K562 (cell line): Measurements from ENCODE around the gene MBOAT1. TPM values are rescaled to one million over a fixed set of nuclear protein-coding genes. Genes with fewer than 3 reads are reported as not detected.

ENCODE experiments used
- ARHGAP35 ChIP-seq: fragments of 450-650 bp; IDR thresholded peaks from 2 replicates; pipeline ENCODE4 v1.6.1; 2018; ENCODE audit not compliant: partially characterized antibody
- ATF1 ChIP-seq, 2 experiments: fragments of 450-650 bp in 1 of 2; IDR thresholded peaks; 2 replicates each; pipeline ENCODE4 v1.6.1; 2016; ENCODE audit warnings: missing compliant biosample characterization in 1 of 2, missing genetic modification characterization in 1 of 2
- EHMT2 ChIP-seq: fragments of 450-650 bp; IDR thresholded peaks from 2 replicates; pipeline ENCODE4 v1.6.1; 2018; ENCODE audit warnings: antibody characterized with exemption
- ESRRB ChIP-seq: fragments of 250-450 bp; sonication (Bioruptor Pico); IDR thresholded peaks from 2 replicates; pipeline ENCODE4 v1.5.0; 2020; ENCODE audit warnings: mild to moderate bottlenecking, moderate library complexity, borderline replicate concordance
- HSF4 ChIP-seq: fragments of 250-450 bp; sonication (Bioruptor Pico); IDR thresholded peaks from 2 replicates; pipeline ENCODE4 v2.1.2; 2022; ENCODE audit warnings: mild to moderate bottlenecking, moderate library complexity, borderline replicate concordance
- ILF3 ChIP-seq: fragments of 450-650 bp; IDR thresholded peaks from 2 replicates; pipeline ENCODE4 v1.6.1; 2018; ENCODE audit warnings: antibody characterized with exemption, mild to moderate bottlenecking, moderate library complexity, borderline replicate concordance
- KLF16 ChIP-seq: IDR thresholded peaks from 2 replicates; pipeline ENCODE4 v1.6.1; 2016; ENCODE audit warnings: antibody characterized with exemption
- MTA3 ChIP-seq: fragments of 450-650 bp; formaldehyde crosslinking; IDR thresholded peaks from 2 replicates; pipeline ENCODE4 v1.6.1; 2017; ENCODE audit warnings: mild to moderate bottlenecking, borderline replicate concordance
- MYBL2 ChIP-seq, 2 experiments: fragments of 450-650 bp in 1 of 2; sonication (generic) in 1 of 2; formaldehyde crosslinking in 1 of 2; IDR thresholded peaks; 2 replicates each; pipeline versions ENCODE4 v1.6.1 to v1.8.1; 2017 to 2022; ENCODE audit warnings: borderline replicate concordance in 1 of 2, inconsistent platforms in 1 of 2, low read depth in 1 of 2, mild to moderate bottlenecking in 1 of 2, missing genetic modification reagents in 1 of 2, moderate library complexity in 1 of 2
- ZC3H4 ChIP-seq: sonication (generic); formaldehyde crosslinking; IDR thresholded peaks from 2 replicates; pipeline ENCODE4 v1.9.0; 2021; ENCODE audit warnings: missing genetic modification reagents, borderline replicate concordance
- ZNF311 ChIP-seq: fragments of 250-450 bp; sonication (Bioruptor Pico); IDR thresholded peaks from 2 replicates; pipeline ENCODE4 v1.4.0; 2020; ENCODE audit warnings: mild to moderate bottlenecking, moderate library complexity
- ZNF324 ChIP-seq: fragments of 250-450 bp; sonication (Bioruptor Pico); IDR thresholded peaks from 2 replicates; pipeline ENCODE4 v1.4.0; 2020; ENCODE audit warnings: mild to moderate bottlenecking
- polyA plus RNA-seq, 8 experiments: library from polyadenylated mRNA; depleted of rRNA in 4 of 8; stranded (reverse) in 5 of 8; unstranded in 3 of 8; fragments of >200 nt; fragmentation: Nextera tagmentation in 2 of 8; fragmentation: Illumina TruSeq in 1 of 8; extraction: Ambion mirVana in 2 of 8; extraction: Trizol in 1 of 8; gene quantifications; 2 replicates each; pipeline versions ENCODE4 v1.2.1 to v1.2.3, GENCODE V29; 2011 to 2014; ENCODE audit warnings: inconsistent platforms in 1 of 8, missing spikeins in 1 of 8
- total RNA-seq, 7 experiments: library from RNA; depleted of rRNA in 6 of 7; stranded (reverse); fragments of >200 nt in 6 of 7; fragmentation: Illumina TruSeq in 2 of 7; extraction: Trizol in 2 of 7; gene quantifications; 2 replicates each; pipeline versions ENCODE4 v1.2.1 to v1.2.3, GENCODE V29; 2011 to 2021; ENCODE audit warnings: low replicate concordance in 1 of 7
- TF ChIP-seq, protein P1 (sequence below): sonication (generic); formaldehyde crosslinking; IDR thresholded peaks from 2 replicates; pipeline ENCODE4 v1.8.0; 2023; ENCODE audit warnings: mild to moderate bottlenecking, missing genetic modification reagents
- TF ChIP-seq, protein P2 (sequence below): sonication (generic); formaldehyde crosslinking; IDR thresholded peaks from 2 replicates; pipeline ENCODE4 v1.8.0; 2022; ENCODE audit warnings: mild to moderate bottlenecking, missing genetic modification reagents, borderline replicate concordance
- TF ChIP-seq, protein P3 (sequence below): fragments of 250-450 bp; sonication (Bioruptor Pico); IDR thresholded peaks from 2 replicates; pipeline ENCODE4 v1.5.0; 2020; ENCODE audit warnings: mild to moderate bottlenecking, borderline replicate concordance
- TF ChIP-seq, protein P4 (sequence below): sonication (generic); formaldehyde crosslinking; IDR thresholded peaks from 2 replicates; pipeline ENCODE4 v1.8.1; 2022; ENCODE audit warnings: missing genetic modification reagents
- TF ChIP-seq, protein P5 (sequence below): fragments of 200-800 bp; sonication (Bioruptor generic); IDR thresholded peaks from 2 replicates; pipeline ENCODE4 v1.6.1; 2017; ENCODE audit warnings: missing genetic modification characterization, missing compliant biosample characterization

MBOAT1 gene
- total and polyA plus RNA-seq, 9 of the 15 experiments (the other 6 are each of a cell fraction or from before 2014, with no cell fraction given) = 0.13 to 16.5 (median 10.3) TPM

DNA sequence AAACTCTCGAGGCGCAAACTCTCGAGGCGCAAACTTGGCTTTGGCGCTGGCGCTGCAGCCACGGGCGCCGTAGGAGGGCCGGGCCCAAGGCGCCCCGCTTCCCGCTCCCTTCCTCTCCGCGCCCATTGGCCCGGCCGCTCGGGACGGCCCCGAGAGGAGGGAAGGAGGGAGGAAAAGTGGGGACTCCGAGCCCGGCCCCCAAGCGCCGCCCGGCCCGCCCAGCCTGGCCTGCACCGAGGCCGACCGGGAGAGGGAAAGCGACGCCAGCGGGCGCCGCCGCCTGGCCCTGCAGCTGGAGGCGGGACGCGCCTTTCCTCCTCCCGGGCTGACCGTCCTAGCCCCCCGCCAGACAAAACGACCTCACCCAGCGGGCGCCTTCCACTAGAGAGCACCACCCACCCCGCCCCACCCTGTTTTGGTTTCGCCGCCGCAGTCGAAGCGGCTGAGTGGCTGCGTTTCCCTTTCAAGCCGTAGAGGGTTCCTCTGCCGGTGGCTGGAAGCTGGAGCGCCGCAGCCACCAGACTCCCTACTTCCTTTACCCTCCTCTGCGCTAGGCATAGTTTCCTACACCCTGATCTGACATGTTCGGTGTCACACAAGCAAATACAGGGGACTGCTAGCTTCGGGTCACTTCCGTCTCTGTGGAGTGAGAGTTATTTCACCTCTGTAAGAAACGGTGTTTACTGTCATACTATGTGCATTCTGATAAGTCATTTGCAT, at the start of gene MBOAT1 (continued):
- TF ChIP-seq, protein P1, sequence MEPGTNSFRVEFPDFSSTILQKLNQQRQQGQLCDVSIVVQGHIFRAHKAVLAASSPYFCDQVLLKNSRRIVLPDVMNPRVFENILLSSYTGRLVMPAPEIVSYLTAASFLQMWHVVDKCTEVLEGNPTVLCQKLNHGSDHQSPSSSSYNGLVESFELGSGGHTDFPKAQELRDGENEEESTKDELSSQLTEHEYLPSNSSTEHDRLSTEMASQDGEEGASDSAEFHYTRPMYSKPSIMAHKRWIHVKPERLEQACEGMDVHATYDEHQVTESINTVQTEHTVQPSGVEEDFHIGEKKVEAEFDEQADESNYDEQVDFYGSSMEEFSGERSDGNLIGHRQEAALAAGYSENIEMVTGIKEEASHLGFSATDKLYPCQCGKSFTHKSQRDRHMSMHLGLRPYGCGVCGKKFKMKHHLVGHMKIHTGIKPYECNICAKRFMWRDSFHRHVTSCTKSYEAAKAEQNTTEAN = no peak; the same call in 1 of the 2 replicates
- TF ChIP-seq KLF16 (no peak), MYBL2 (IDR thresholded peaks at IDR 0.05; ENCODE audit: low read depth) (no peak), MYBL2 (CRISPR knock-in tag; IDR thresholded peaks at IDR 0.05; ENCODE audit: borderline replicate concordance) (no peak), ESRRB (CRISPR knock-in tag) (no peak), ARHGAP35 (no peak), MTA3 (0 out of 2 replicates have a peak, but pooled peaks have one; percentile 14), ILF3 (no peak), ZNF311 (no peak), EHMT2 (no peak), ZNF324 (CRISPR knock-in tag) (no peak), ATF1 (CRISPR knock-in tag; IDR thresholded peaks at IDR 0.05) (no peak), ATF1 (tag; IDR thresholded peaks at IDR 0.05) (0 out of 2 replicates have a peak, but pooled peaks have one; percentile 11), ZC3H4 (CRISPR knock-in tag) (no peak; the same call in 1 of the 2 replicates), HSF4 (CRISPR knock-in tag) (no peak)
- TF ChIP-seq, protein P2, sequence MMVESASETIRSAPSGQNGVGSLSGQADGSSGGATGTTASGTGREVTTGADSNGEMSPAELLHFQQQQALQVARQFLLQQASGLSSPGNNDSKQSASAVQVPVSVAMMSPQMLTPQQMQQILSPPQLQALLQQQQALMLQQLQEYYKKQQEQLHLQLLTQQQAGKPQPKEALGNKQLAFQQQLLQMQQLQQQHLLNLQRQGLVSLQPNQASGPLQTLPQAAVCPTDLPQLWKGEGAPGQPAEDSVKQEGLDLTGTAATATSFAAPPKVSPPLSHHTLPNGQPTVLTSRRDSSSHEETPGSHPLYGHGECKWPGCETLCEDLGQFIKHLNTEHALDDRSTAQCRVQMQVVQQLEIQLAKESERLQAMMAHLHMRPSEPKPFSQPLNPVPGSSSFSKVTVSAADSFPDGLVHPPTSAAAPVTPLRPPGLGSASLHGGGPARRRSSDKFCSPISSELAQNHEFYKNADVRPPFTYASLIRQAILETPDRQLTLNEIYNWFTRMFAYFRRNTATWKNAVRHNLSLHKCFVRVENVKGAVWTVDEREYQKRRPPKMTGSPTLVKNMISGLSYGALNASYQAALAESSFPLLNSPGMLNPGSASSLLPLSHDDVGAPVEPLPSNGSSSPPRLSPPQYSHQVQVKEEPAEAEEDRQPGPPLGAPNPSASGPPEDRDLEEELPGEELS = no peak
- TF ChIP-seq, protein P3, sequence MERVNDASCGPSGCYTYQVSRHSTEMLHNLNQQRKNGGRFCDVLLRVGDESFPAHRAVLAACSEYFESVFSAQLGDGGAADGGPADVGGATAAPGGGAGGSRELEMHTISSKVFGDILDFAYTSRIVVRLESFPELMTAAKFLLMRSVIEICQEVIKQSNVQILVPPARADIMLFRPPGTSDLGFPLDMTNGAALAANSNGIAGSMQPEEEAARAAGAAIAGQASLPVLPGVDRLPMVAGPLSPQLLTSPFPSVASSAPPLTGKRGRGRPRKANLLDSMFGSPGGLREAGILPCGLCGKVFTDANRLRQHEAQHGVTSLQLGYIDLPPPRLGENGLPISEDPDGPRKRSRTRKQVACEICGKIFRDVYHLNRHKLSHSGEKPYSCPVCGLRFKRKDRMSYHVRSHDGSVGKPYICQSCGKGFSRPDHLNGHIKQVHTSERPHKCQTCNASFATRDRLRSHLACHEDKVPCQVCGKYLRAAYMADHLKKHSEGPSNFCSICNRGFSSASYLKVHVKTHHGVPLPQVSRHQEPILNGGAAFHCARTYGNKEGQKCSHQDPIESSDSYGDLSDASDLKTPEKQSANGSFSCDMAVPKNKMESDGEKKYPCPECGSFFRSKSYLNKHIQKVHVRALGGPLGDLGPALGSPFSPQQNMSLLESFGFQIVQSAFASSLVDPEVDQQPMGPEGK = no peak; the same call in 1 of the 2 replicates
- TF ChIP-seq, protein P4, sequence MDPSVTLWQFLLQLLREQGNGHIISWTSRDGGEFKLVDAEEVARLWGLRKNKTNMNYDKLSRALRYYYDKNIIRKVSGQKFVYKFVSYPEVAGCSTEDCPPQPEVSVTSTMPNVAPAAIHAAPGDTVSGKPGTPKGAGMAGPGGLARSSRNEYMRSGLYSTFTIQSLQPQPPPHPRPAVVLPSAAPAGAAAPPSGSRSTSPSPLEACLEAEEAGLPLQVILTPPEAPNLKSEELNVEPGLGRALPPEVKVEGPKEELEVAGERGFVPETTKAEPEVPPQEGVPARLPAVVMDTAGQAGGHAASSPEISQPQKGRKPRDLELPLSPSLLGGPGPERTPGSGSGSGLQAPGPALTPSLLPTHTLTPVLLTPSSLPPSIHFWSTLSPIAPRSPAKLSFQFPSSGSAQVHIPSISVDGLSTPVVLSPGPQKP (CRISPR knock-in tag) = no peak
- TF ChIP-seq, protein P5, sequence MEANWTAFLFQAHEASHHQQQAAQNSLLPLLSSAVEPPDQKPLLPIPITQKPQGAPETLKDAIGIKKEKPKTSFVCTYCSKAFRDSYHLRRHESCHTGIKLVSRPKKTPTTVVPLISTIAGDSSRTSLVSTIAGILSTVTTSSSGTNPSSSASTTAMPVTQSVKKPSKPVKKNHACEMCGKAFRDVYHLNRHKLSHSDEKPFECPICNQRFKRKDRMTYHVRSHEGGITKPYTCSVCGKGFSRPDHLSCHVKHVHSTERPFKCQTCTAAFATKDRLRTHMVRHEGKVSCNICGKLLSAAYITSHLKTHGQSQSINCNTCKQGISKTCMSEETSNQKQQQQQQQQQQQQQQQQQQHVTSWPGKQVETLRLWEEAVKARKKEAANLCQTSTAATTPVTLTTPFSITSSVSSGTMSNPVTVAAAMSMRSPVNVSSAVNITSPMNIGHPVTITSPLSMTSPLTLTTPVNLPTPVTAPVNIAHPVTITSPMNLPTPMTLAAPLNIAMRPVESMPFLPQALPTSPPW = peak; percentile 82
